ENCODE measurements around the gene HSBP1.

Gene HSBP1

DNA sequence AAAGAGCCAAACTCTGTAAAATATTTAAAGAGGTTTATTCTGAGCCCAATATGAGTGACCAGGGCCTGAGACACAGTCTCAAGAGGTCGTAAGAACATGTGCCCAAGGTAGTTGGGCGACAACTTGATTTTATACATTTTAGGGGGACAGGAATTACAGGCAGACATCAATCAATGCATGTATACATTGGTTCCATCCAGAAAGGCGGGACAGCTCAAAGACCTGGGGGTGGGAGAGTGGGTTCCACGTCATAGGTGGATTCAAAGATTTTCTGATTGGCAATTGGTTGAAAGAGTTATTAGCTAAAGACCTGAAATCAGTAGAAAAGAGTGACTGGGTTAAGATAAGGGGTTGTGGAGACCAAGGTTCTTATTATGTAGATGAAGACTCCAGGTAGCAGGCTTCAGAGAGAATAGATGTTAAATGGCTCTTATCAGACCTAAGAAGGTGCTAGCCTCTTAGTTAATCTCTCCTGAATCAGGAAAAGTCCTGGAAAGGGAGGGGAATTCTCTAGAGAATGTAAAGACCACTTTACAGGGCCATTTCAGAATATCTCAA, 32.4 kb downstream of the HSBP1 start:
- no peak for DNase-seq

GRCh38 chr16:83842291-83842690, 34.5 kb downstream of the HSBP1 start:
- no peak for DNase-seq

- DNase-seq = no peak
Observed at GRCh38 chr16:83842756-83843507, 35.2 kb downstream of the HSBP1 start.

- no peak for DNase-seq
Observed at GRCh38 chr16:83843657-83844056, 35.9 kb downstream of the HSBP1 start.

DNA sequence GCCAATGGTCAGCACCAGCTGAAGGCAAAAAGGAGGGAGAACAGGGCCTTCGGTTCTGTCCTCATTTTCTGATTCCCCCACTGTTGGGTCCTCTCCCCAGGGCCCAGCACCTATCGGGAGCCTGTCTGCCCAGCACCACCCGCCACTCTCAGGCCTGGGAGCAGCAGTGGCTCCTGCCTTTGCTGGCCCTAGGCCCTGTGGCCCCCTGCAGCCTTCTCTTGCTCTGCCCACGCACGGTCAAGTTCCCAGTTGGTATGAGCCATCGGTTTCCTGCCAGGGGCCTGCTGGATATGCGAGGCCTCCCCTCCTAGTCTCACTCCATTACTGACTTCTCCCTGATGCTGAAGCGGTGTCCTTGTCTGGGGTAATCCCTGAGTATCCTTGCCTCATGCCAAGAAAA, 37.5 kb downstream of the HSBP1 start:
- no peak for DNase-seq

DNA sequence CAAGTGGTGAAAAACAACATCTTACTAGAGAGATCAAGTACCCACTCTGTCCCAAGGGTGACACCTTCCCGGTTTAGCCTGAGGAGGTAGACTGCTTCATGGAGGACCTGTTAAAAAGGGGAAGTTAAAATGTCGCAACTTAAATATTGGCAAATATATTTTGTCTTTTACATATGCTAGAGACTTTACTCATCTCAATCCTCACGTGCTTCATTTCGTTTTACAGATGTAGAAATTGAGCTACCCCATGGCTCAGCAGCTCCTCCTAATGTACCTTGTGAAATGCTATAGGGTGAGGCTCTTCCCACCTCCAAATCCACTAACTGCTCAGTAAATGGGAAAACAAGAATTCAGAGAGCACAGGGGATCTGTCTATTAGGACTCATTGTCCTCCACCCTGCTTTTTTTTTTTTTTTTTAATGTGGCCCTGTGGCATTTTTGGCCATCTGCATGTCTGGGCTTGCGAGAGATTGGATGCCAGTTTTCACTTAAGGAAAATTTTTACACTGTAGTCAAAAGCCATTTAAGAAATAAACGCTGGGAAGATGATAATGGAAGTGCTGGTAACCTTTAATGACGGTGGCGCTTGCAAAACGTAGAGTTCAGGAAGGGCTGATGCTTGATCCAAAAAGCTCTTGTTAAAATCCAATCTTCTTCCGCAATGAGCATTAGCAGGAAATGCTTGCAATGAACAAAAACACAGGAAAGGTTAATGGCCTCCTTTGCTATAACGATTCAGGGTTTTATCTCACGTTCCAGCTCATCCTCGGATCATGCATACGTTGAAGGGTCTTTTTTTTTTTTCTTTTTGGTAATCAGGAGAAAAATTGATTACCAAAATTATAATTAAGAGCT, 39.8 kb downstream of the HSBP1 start:
- no peak for DNase-seq

DNA sequence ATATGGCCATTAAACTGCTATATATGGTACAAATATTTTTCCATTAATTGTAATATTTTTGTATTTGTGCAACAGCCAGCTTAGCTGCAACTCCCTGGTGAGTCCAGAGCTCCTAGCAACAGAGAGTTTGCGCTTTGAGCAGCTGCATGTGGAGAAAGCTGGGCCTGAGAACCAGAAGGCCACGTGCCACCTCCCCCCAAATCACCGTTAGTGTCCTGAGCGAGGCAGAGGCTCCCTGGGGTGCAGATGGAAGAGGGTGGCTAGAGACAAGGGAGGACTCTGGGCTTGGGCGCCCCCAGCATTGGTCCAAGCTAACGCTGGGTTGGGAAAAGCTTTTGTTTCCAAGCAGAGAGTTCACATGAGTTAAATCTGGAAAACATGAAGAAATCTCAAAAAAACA, 41.6 kb downstream of the HSBP1 start:
- DNase-seq = no peak

- no peak for DNase-seq
Observed at GRCh38 chr16:83850947-83851346, 43.2 kb downstream of the HSBP1 start.

- no peak for DNase-seq
Observed at GRCh38 chr16:83851473-83851872, 43.7 kb downstream of the HSBP1 start.

GRCh38 chr16:83852774-83853173, 45.0 kb downstream of the HSBP1 start:
- no peak for DNase-seq

- no peak for DNase-seq
Observed at GRCh38 chr16:83853834-83854233, 46.1 kb downstream of the HSBP1 start.

GRCh38 chr16:83854420-83854819, 46.6 kb downstream of the HSBP1 start:
- no peak for DNase-seq

- no peak for DNase-seq
Observed at GRCh38 chr16:83856792-83857191, 49.0 kb downstream of the HSBP1 start.

DNA sequence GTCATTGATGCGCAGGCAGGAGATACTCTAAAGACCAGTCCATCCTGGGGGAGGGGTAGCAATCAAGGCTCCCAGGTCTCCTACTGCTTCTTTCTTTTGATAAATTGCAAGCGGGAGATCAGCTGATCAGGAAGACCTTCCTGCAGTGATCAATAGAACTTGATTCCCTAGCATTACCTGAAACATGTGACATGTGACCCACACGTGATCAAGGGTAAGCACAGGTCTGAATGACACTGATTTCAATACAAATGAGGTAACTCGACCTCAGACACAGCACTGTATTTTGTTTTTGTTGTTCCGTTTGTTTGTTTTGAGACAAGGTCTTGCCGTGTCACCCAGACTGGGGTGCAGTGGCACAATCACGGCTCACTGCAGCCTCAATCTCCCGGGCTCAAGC, 51.5 kb downstream of the HSBP1 start:
- no peak for DNase-seq

- no peak for DNase-seq
Observed at GRCh38 chr16:83862661-83863060, 54.9 kb downstream of the HSBP1 start.

GRCh38 chr16:83863682-83864081, 55.9 kb downstream of the HSBP1 start:
- DNase-seq = no peak

All from T-helper 1 cell (primary cell).